Upper lobe of left lung (tissue), 6 donors: ENCODE measurements around the gene FARP1. TPM values are rescaled to one million over a fixed set of nuclear protein-coding genes. Genes with fewer than 3 reads are reported as not detected.
"Not testable (repeated sequence)": the region's sequence is repeated elsewhere in the genome, so short reads cannot be mapped to it uniquely, and the experiment has no call there.

Experiments
- ATAC-seq, 2 donors: fragments of 200-7000 bp; cut with Tn5 transposase; one replicate each; pipeline ENCODE4 v1.9.1; 2022; ENCODE audit warnings: mild to moderate bottlenecking in 2 of 2, moderate library complexity in 2 of 2; ENCODE audit not compliant: low FRiP score in 2 of 2
- DNase-seq, 2 donors: peaks; one replicate each; pipeline ENCODE4 v3.0.0-alpha.2; 2019 to 2020
- H3K27ac ChIP-seq, 4 donors: fragments of 200-600 bp; sonication (generic); one replicate each; pipeline ENCODE4 v1.5.1; 2016 to 2019
- H3K27me3 ChIP-seq, 4 donors: fragments of 200-600 bp; sonication (generic); one replicate each; pipeline ENCODE4 v1.5.1; 2017 to 2019
- H3K36me3 ChIP-seq, 4 donors: fragments of 200-600 bp; sonication (generic); one replicate each; pipeline ENCODE4 v1.5.1; 2016 to 2019
- H3K4me1 ChIP-seq, 4 donors: fragments of 200-600 bp; sonication (generic); one replicate each; pipeline ENCODE4 v1.5.1; 2018 to 2019
- H3K4me3 ChIP-seq, 4 donors: fragments of 200-600 bp; sonication (generic); one replicate each; pipeline ENCODE4 v1.5.1; 2017 to 2019; ENCODE audit warnings: mild to moderate bottlenecking in 2 of 4, moderate library complexity in 1 of 4
- H3K9me3 ChIP-seq, 4 donors: fragments of 200-600 bp; sonication (generic); one replicate each; pipeline ENCODE4 v1.5.1; 2018 to 2019
- CTCF ChIP-seq, 6 experiments: fragments of 450-650 bp in 4 of 6; fragments of 200-600 bp in 2 of 6; sonication (generic) in 2 of 6; IDR thresholded peaks; one replicate each; pipeline ENCODE4 v1.5.1; 2016 to 2019; ENCODE audit warnings: antibody characterized with exemption in 6 of 6
- EP300 ChIP-seq, 4 donors: sonication (generic); formaldehyde crosslinking; IDR thresholded peaks; one replicate each; pipeline ENCODE4 v1.5.1; 2017; ENCODE audit warnings: antibody characterized with exemption in 4 of 4, control low read depth in 2 of 4
- POLR2A ChIP-seq, 4 donors: fragments of 450-650 bp; IDR thresholded peaks; one replicate each; pipeline ENCODE4 v1.5.1; 2016 to 2017; ENCODE audit warnings: antibody characterized with exemption in 4 of 4, mild to moderate bottlenecking in 2 of 4
- POLR2AphosphoS5 ChIP-seq, 2 donors: sonication (generic); formaldehyde crosslinking; IDR thresholded peaks; one replicate each; pipeline ENCODE4 v1.5.1; 2017; ENCODE audit warnings: antibody characterized with exemption in 2 of 2
- WGBS, 2 donors: methylation state at CpG; one replicate each; pipeline ENCODE4 v1.1.5; 2017 to 2018; 5-methylcytosine and 5-hydroxymethylcytosine counted together
- total RNA-seq, 6 donors: library from RNA; depleted of rRNA in 4 of 6; stranded (reverse); fragments of >200 nt in 4 of 6; gene quantifications; one replicate each; pipeline versions ENCODE4 v1.1.0 to v1.2.1, GENCODE V29; 2016 to 2021
- donor health status: DM: no; HTN: no; CAD: no; lungs with moderate emphysema.
- donor health status: DM: no; HTN: yes; CAD: no; lungs with severe emphysema.

FARP1 gene
- total RNA-seq, 6 donors from 2014 or later: 65.7 to 111 (median 91.8) TPM

DNA sequence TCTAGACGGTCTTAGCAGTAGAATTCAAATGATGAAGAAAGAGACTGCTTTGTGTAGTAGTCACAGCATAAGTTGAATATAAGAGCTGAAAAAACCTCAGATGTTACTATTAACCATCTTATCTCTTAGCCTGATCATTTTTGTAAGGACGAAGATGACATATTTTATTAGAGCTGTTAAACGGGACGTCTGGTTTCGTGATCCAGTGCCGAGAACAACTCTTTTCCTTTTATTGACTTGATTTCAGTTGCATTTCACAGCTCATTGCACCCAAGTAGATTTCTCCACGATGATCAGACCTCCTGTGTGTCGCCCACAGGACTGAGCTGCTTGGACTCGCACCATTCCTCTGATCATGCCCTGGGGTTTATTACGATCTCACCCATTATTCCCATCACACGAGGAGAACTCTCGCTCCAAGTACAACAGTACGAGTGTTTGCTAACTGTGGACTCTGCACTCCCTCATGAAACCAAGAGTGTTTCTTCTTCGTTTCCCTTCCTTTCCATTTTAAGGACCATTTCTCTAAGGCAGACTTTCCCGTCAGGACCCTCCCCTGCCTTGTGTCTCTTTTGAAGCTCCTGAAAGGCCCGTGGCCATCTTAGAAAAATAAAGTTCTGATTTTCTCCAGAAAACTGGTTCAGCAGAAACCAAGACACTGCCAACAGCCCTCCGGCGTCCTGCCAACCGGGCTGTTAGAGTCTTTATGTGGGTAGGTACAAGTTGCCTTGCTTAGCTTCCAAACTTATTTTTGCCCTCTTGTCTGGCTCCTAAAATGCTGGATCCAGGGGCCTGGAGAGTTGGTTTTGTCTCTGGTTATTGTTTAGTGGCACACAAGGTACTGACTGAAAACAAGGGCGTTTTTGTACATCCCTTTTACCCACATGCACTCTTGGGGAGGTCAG is 82.4 kb downstream of the FARP1 start:
- WGBS, 2 donors: 89 to 91% methylated on average over 20 of the region's 20 CpGs
- Histone ChIP-seq H3K27ac (no peak overlapping the region), H3K9me3 (no peaks in the 10 kb centered on the region), H3K27me3 (no peaks in the 10 kb centered on the region), H3K36me3 (no peaks in the 10 kb centered on the region), H3K4me1 (peaks cover 11 to 25% (median 15%) of the 10 kb centered on the region in 4 donors), H3K4me3 (no peak overlapping the region)
- TF ChIP-seq EP300 (IDR thresholded peaks at IDR 0.05) (no peak), POLR2AphosphoS5 (IDR thresholded peaks at IDR 0.05) (no peak), CTCF (IDR thresholded peaks at IDR 0.05) (no peak), POLR2A (IDR thresholded peaks at IDR 0.05) (no peak)
- DNase-seq (no peak), ATAC-seq (no peak)

DNA sequence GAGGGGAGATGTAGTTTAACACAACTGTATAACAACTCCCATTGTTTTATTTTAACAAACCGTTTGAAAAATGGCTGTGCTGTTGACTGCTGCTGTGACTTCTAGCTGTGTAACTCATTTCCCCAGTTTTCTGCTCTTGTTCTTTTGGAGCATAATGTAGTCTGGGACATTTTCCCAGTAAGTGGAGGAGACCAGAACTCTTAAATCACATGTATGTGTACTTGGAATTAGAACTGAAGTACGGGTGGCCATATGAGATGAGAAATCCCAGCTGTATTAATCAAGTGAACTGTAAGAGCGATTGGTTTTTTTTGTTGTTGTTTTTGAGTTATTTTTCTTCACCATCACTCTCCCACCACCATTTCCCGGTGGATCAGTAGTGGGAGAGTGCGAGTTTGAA is 83.6 kb downstream of the FARP1 start:
- Histone ChIP-seq H3K36me3 (no peaks in the 10 kb centered on the region), H3K27me3 (no peaks in the 10 kb centered on the region), H3K4me3 (no peak overlapping the region), H3K9me3 (no peaks in the 10 kb centered on the region), H3K4me1 (peaks cover 9 to 19% (median 11%) of the 10 kb centered on the region in 4 donors), H3K27ac (no peak overlapping the region)
- WGBS, 2 donors: 73 to 91% methylated on average over 5 of the region's 5 CpGs
- TF ChIP-seq POLR2AphosphoS5 (IDR thresholded peaks at IDR 0.05): no peak
- TF ChIP-seq EP300 (IDR thresholded peaks at IDR 0.05): no peak
- no peak for TF ChIP-seq POLR2A (IDR thresholded peaks at IDR 0.05)
- no peak for TF ChIP-seq CTCF (IDR thresholded peaks at IDR 0.05)
- no peak for ATAC-seq
- no peak for DNase-seq

DNA sequence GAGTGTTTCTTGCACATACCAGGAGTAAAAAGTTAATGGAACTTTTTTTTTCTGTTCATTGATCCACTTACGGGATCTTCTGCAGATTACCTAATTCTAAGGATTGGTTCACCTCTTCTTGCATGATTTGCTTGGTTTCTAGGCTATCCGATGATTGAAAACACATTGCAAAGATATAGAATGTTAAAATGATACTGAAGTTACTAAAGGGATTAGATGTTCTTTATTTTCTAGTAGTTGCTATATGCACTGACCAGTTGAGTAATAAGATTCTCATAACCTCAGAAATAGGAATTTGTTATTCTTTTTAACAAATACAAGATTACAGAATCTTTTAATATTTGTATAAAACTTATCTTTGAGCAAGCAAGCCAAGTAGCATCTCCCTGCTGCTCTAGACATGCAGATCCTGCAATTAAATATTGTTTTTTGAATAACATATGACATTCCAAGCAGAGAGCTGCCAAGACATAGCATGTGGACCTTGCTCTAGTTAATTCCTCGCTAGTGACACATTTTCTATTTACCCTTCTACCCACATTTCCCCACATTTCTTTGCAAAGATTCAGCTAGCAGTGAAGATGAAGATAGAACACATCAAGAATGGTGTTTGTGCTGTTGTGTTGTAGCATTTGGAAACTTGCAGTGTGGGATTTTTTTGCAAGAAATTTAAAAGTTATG is 85.9 kb downstream of the FARP1 start:
- TF ChIP-seq POLR2AphosphoS5 (IDR thresholded peaks at IDR 0.05) (no peak), EP300 (IDR thresholded peaks at IDR 0.05) (no peak), CTCF (IDR thresholded peaks at IDR 0.05) (no peak), POLR2A (IDR thresholded peaks at IDR 0.05) (no peak)
- H3K4me3 ChIP-seq: no peak overlapping the region
- no peak for DNase-seq
- H3K4me1 ChIP-seq: peaks cover 0 to 9% (median 4%) of the 10 kb centered on the region in 4 donors
- 82 to 85% methylated on average over 3 of the region's 3 CpGs for WGBS, 2 donors
- no peak overlapping the region for H3K27ac ChIP-seq
- no peaks in the 10 kb centered on the region for H3K27me3 ChIP-seq
- H3K36me3 ChIP-seq: no peaks in the 10 kb centered on the region
- no peaks in the 10 kb centered on the region for H3K9me3 ChIP-seq
- no peak for ATAC-seq

- WGBS, 2 donors: 95% methylated on average over 4 of the region's 4 CpGs
Measured at GRCh38 chr13:98230762-98231161, 87.9 kb downstream of the FARP1 start.

DNA sequence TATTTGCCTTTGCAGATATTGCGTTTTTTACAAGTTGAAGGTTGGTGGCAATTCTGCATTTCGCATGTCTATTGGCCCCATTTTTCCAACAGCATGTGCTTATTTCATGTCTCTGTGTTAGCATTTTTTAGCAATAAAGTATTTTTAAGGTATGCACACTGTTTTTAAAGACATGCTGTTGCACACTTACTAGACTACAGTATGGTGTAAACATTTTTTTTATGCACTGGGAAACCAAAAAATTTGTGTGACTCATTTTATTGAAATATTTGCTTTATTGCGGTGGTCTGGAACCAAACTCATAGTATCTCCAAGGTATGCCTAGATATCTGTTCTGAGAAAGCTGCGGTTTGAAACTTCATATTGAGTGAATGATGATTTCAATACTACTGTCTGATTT is 89.6 kb downstream of the FARP1 start:
- no peak for DNase-seq
- 93 to 96% methylated on average over 4 of the region's 4 CpGs for WGBS, 2 donors
- Histone ChIP-seq H3K4me3 (no peak overlapping the region), H3K36me3 (no peaks in the 10 kb centered on the region), H3K4me1 (peaks cover 0 to 15% (median 8%) of the 10 kb centered on the region in 4 donors), H3K27me3 (no peaks in the 10 kb centered on the region), H3K27ac (no peak overlapping the region), H3K9me3 (no peaks in the 10 kb centered on the region)
- ATAC-seq: no peak
- no peak for TF ChIP-seq POLR2AphosphoS5 (IDR thresholded peaks at IDR 0.05)
- TF ChIP-seq POLR2A (IDR thresholded peaks at IDR 0.05): no peak
- TF ChIP-seq CTCF (IDR thresholded peaks at IDR 0.05): no peak
- no peak for TF ChIP-seq EP300 (IDR thresholded peaks at IDR 0.05)

More at GRCh38 chr13:98230762-98231161, 87.9 kb downstream of the FARP1 start:
- H3K9me3 ChIP-seq, H3K4me3 ChIP-seq, H3K27ac ChIP-seq, DNase-seq, ATAC-seq, H3K27me3 ChIP-seq, H3K36me3 ChIP-seq: not testable (repeated sequence)
- peaks cover 0 to 15% (median 8%) of the 10 kb centered on the region in 4 donors for H3K4me1 ChIP-seq
